ENCODE measurements around the gene DYNC1H1. TPM values are rescaled to one million over a fixed set of nuclear protein-coding genes. Genes with fewer than 3 reads are reported as not detected.

The DYNC1H1 gene
- total RNA-seq, 1 donor from 2014 or later, result 577 TPM

GRCh38 chr14:101965181-101965544, 790 bp downstream of the DYNC1H1 start:
- H3K27ac ChIP-seq, result peak overlapping the region; percentile 93 to 95
- peak overlapping the region; percentile 100 for H3K4me3 ChIP-seq
- H3K27me3 ChIP-seq, result no peaks in the 10 kb centered on the region
- peaks cover 2 to 6% of the 10 kb centered on the region in 2 donors for H3K4me1 ChIP-seq
- DNase-seq (ENCODE audit: low spot score in 2 of 2), result peak in 1 of 2 donors; percentile 81
- intact Hi-C loops (cut with DNase I), result loop anchor here (2.0 to 10.0 kb wide), 3 partner anchors 16 to 1370 kb away; partner anchors contain the start of genes EIF5 and HSP90AA1
- no peaks in the 10 kb centered on the region for H3K9me3 ChIP-seq
- no peak for TF ChIP-seq CTCF (IDR thresholded peaks at IDR 0.05)
- peaks cover 0 to 13% of the 10 kb centered on the region in 2 donors for H3K36me3 ChIP-seq

DNA sequence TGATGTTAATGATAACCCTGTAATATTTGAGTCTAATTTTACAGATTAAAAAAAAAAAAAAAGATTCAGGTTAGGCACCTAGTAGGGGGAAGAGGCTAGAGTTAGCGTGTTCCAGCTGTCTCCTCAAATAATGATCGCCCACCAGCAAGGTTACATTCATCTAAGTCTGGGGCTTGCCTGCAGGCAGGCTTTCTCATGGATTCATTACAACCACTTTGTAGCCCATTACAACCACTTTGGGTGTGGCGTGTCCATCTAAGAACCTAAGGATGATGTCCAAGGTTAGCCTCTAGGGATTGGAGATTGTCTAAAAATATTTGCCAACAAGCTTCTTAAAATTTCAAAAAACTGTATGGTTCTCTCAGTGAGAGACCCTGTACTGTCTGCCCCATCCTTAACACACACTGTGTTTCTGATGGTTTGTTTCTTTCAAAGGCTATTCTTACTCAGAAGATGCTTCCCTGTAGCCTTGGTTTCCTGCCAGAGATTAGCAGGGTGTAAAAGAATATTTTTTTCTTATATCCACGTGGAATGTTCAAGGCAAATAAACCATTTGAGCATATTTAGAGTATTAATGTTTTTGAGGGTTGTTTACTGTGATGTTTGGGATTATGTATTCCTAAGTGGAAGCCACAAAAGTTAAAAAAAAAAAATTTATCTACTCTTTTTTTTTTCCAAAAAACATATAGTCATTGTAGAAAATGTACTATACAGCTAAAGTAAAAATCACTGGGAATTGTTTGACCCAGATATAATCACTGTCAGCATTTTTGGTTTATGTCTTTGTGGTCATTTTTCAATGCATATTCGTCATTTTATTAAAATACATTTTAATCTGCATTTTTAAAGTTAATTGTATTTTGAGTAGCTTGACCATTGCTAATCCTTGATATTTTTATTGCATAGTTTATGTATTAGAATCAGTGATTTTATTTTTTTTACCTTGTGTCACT, 1.7 kb downstream of the DYNC1H1 start:
- Histone ChIP-seq H3K27me3 (no peaks in the 10 kb centered on the region), H3K36me3 (peaks cover 0 to 13% of the 10 kb centered on the region in 2 donors), H3K27ac (peak overlapping the region; percentile 93 to 95), H3K4me3 (peak overlapping the region; percentile 100), H3K9me3 (no peaks in the 10 kb centered on the region), H3K4me1 (peaks cover 2 to 13% of the 10 kb centered on the region in 2 donors)
- intact Hi-C loops (cut with DNase I), result loop anchor here (2.0 to 10.0 kb wide), 3 partner anchors 15 to 1369 kb away; partner anchors contain the start of genes EIF5 and HSP90AA1
- no peak for TF ChIP-seq CTCF (IDR thresholded peaks at IDR 0.05)
- DNase-seq (ENCODE audit: low spot score in 2 of 2), result no peak

DNA sequence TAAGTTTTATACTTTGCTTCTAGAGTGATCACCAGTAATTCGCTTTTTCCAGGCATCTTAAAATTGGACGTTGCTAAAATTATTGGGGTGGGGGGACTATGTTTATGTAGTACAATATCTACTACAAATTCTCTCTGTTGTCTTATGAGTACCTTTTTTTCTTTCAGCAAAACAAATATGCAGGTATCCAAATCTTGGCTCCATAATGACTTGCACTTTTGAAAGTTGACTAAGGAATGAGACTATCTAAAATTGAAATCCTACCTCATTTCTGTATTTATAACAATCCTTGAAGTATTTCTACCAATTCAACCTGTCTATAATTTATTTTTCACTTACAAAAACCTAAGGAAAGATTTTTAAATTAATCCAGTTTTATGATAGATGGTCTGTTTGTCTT, 2.4 kb downstream of the DYNC1H1 start:
- peaks cover 7 to 20% of the 10 kb centered on the region in 2 donors for H3K4me1 ChIP-seq
- no peak for TF ChIP-seq CTCF (IDR thresholded peaks at IDR 0.05)
- no peak for DNase-seq (ENCODE audit: low spot score in 2 of 2)
- H3K27me3 ChIP-seq, result no peaks in the 10 kb centered on the region
- intact Hi-C loops (cut with DNase I), result loop anchor here (10.0 kb wide), 1 partner anchor 1368 kb away; the partner anchor contains the start of gene EIF5
- no peaks in the 10 kb centered on the region for H3K9me3 ChIP-seq
- no peak overlapping the region for H3K4me3 ChIP-seq
- peak overlapping the region in 1 of 2 donors; percentile 95 for H3K27ac ChIP-seq
- peaks cover 0 to 13% of the 10 kb centered on the region in 2 donors for H3K36me3 ChIP-seq

- H3K27ac ChIP-seq, result peak overlapping the region in 1 of 2 donors; percentile 5
Observed at GRCh38 chr14:101968186-101968585, 3.8 kb downstream of the DYNC1H1 start.

DNA sequence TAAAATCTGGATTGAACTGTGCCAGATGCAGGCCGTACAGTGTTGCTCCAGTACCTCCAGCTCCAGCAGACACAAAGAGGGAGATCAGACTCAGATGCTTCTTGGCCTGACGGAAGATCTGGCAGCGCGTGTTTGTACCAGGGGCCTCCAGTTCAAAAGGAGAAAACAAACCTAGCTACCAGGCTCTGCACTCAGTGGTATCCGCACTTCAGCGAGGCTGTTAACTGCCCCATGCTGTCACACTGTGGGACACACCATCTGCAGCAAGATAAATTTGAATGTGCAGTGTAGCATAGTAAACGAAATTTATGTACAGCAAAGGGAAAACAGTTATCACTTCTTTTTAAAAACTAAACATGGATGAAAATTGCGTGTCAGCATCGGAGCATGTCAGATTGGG, 5.1 kb downstream of the DYNC1H1 start:
- TF ChIP-seq CTCF (IDR thresholded peaks at IDR 0.05), result no peak
- no peak overlapping the region for H3K4me3 ChIP-seq
- peaks cover 9 to 37% of the 10 kb centered on the region in 2 donors for H3K4me1 ChIP-seq
- no peaks in the 10 kb centered on the region for H3K27me3 ChIP-seq
- H3K9me3 ChIP-seq, result no peaks in the 10 kb centered on the region
- H3K27ac ChIP-seq, result no peak overlapping the region
- peak in 1 of 2 donors; percentile 37 for DNase-seq (ENCODE audit: low spot score in 2 of 2)
- H3K36me3 ChIP-seq, result peaks cover 0 to 13% of the 10 kb centered on the region in 2 donors
- intact Hi-C loops (cut with DNase I), result loop anchor here (10.0 kb wide), 1 partner anchor 1365 kb away; the partner anchor contains the start of gene EIF5

More at GRCh38 chr14:101968186-101968585, 3.8 kb downstream of the DYNC1H1 start:
- intact Hi-C loops (cut with DNase I), result loop anchor here (10.0 kb wide), 1 partner anchor 1367 kb away; the partner anchor contains the start of gene EIF5
- Histone ChIP-seq H3K4me3 (no peak overlapping the region), H3K36me3 (peaks cover 0 to 13% of the 10 kb centered on the region in 2 donors), H3K27me3 (no peaks in the 10 kb centered on the region), H3K4me1 (peaks cover 9 to 34% of the 10 kb centered on the region in 2 donors), H3K9me3 (no peaks in the 10 kb centered on the region)
- peak in 1 of 2 donors; percentile 39 for DNase-seq (ENCODE audit: low spot score in 2 of 2)
- no peak for TF ChIP-seq CTCF (IDR thresholded peaks at IDR 0.05)
